Activated CD8-positive, alpha-beta memory T cell treated with anti-CD3 and anti-CD28 coated beads, Interleukin-2, amount 50 U/mL, for 4 hours (primary cell): ENCODE results near the gene BAZ2B.
"Not testable (repeated sequence)": the region's sequence is repeated elsewhere in the genome, so short reads cannot be mapped to it uniquely, and the experiment has no call there.

Experiments
- DNase-seq: peaks from one replicate; pipeline ENCODE4 v3.0.0-alpha.2; 2020

BAZ2B gene

GRCh38 chr2:159399716-159400415, 216.5 kb downstream of the BAZ2B start:
- no peak for DNase-seq

- no peak for DNase-seq
Observed at GRCh38 chr2:159396799-159397198, 219.5 kb downstream of the BAZ2B start.

- DNase-seq: no peak
Observed at GRCh38 chr2:159382447-159383028, 233.8 kb downstream of the BAZ2B start.

- DNase-seq: no peak
Observed at GRCh38 chr2:159381574-159381973, 234.8 kb downstream of the BAZ2B start.

- DNase-seq: no peak
Observed at GRCh38 chr2:159380685-159381239, 235.6 kb downstream of the BAZ2B start.

GRCh38 chr2:159379181-159379580, 237.2 kb downstream of the BAZ2B start:
- no peak for DNase-seq

DNA sequence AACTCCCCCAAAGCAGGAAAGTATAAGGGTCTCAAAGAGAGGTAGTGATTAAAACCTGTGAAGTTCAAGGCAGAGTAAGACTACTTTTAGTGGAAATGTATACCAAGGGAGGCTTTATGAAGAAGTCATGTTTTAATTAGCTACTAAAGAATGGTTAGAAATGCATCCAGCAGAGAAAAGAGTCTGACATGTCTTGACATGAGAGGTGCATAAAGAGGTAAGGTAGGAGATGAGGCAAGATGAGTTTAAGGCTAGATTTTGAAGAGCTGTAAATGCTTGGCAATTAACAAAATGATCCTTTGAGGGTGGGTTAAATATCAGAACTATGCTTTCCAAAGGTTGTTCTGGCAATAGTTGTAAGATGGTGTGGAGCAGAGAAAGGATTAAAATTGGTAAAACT, 241.1 kb downstream of the BAZ2B start:
- DNase-seq: no peak

DNA sequence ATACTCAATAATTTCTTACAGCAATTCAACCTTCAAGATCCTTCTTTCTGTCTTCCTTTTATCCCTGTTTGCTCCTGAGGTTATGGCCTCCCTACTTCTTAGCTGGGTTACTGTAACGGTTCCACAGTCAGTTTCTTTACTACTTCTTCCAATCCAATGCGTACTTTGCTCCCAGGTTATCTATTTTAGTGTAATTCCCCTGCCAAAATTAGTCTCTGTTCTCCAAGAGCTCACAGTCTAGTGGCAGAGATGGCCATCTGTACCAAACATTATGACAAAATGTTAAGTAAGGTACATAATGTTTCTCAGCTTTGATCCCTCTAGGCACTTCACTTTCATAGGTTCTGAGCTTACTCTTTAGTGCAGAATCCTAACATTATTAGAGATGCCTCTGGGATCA, 244.8 kb downstream of the BAZ2B start:
- no peak for DNase-seq

- no peak for DNase-seq
Observed at GRCh38 chr2:159366538-159366937, 249.8 kb downstream of the BAZ2B start.

GRCh38 chr2:159362816-159363251, 253.5 kb downstream of the BAZ2B start:
- DNase-seq: no peak

GRCh38 chr2:159362094-159362493, 254.3 kb downstream of the BAZ2B start:
- no peak for DNase-seq

DNA sequence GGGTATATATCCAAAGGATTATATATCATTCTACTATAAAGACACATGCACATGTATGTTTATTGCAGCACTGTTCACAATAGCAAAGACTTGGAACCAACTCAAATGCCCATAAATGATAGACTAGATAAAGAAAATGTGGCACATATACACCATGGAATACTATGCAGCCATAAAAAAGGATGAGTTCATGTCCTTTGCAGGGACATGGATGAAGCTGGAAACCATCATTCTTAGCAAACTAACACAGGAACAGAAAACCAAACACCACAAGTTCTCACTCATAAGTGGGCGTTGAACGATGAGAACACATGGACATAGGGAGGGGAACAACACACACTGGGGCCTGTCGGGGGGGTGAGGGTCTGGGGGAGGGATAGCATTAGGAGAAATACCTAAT, 254.7 kb downstream of the BAZ2B start:
- not testable (repeated sequence) for DNase-seq

- DNase-seq: no peak
Observed at GRCh38 chr2:159356053-159356554, 260.2 kb downstream of the BAZ2B start.

DNA sequence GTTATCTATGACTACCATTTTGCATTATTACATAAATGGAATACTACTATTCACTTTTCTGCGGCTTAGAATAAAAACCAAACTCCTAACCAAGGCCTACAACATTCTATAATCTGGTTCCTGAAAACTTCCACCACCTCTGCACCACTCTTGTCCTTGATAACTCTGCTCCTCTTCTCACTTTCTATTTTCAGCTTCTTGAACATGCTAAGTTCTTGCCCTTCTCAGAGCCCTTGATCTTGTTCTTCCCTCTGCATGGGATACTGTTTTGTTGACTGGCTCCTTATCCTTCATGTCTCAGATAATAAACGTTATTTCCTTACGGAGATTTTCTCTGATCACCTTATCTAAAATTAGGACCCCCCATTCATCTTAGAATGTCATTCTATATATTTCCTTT, 264.4 kb downstream of the BAZ2B start:
- no peak for DNase-seq

- DNase-seq: no peak
Observed at GRCh38 chr2:159349674-159350299, 266.6 kb downstream of the BAZ2B start.

GRCh38 chr2:159326569-159327255, 289.6 kb downstream of the BAZ2B start:
- no peak for DNase-seq

DNA sequence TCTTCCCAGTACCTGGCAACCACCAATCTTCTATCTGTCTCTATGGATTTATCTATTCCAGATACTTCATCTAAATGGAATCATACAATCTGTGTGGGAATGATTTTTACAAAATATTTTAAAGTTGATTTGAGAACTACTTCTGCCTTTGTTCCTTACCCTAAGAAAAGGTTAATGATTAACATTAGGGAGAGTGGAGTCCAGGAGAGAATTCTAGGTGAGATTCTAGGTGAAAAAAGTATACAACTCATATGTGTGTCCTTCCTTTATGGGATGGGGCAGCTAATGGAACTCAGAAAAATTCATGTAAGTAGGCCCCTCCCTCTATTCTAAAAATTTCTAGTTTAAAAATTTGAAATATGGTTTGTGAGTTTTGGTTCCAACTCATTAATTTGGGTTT, 293.9 kb downstream of the BAZ2B start:
- DNase-seq: no peak

DNA sequence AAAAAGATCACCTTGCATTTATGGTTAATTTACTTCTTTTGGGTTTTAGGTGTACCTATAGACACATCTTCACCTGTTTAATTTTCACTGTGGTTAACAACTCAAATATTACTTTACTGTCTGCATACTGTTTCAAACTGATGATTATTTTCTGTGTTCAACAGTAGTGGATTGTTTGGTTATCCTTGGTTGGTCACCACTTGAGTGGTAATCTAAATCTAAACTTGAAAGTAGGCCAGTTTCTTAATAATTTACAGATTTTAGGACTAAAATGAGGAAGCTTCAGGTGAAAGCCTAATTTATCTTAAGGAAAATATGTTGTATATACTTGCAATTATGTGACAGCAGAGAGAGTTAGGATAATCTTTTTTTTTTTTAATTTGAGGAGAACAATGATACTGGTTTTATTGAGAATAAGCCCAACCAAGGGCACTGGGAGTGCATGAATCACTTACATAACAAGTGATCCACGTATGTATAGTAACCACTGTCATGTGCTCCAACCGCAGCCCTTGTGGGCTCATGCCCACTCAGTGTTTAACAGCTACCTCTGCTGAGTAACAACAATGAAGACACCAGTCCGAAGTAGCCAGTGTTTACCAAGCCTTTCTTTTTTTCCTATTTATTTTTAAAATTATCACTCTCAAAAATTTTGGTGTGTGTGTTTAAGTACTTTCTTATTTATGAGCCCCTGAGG, 298.8 kb downstream of the BAZ2B start:
- no peak for DNase-seq

DNA sequence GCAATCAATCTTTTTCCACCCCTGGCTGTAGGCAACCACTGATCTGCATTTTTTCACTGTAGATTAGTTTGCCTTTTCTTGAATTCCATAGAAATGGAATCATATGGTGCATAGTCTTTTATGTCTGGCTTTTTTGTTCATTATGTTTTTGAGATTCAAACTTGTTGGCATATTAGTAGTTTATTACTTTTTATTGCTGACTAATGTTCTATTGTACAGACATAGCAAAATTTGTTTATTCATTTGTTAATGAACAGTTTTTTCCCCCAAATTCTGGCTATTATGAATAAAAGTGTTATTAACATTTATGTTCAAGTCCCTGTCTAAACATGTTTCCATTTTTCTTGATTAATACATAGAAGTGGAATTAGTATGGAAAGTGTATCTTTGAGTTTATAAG, 308.4 kb downstream of the BAZ2B start:
- no peak for DNase-seq

DNA sequence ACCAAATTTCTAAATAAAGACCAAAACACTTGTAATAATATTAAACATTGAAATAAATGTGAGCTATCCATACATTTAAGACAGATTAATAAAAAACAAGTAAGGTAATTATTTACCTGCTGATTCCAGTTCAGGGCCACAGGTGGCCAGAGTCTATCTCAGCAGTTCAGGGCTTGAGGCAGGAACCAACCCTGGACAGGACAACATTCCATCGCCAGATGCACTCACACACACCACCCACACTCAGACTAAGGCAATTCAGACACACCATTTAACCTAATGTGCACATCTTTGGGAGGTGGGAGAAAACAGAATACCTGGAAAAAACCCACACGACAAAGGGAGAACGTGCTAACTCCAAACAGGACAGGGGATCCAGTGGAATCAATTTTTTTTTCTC, 315.8 kb downstream of the BAZ2B start:
- no peak for DNase-seq

DNA sequence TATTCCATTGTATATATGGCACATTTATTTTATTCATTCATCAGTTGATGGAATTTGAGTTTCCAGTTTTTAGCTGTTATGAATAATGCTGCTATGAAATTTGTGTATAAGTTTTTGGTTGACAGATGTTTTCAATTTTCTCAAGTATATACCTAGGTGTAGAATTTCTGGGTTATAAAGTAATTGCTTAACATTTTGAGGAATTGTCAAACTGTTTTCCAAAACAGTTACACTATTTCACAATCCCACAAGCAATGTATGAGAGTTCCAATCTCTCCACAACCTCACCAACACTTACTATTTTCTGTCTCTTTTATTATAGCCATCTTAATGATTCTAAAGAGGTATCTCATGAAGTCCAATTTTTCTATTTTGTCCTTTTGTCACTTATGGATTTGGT, 317.4 kb downstream of the BAZ2B start:
- no peak for DNase-seq

GRCh38 chr2:159297042-159297707, 319.2 kb downstream of the BAZ2B start:
- DNase-seq: no peak
